ENCODE data around the gene POLR2E. TPM values are rescaled to one million over a fixed set of nuclear protein-coding genes. Genes with fewer than 3 reads are reported as not detected.

The POLR2E gene
- total RNA-seq, 2 donors from 2014 or later = 225 to 254 TPM

- DNase-seq = peak; percentile 100
- no peaks in the 10 kb centered on the region for H3K27me3 ChIP-seq (ENCODE audit: control insufficient read depth, insufficient read depth, low read length, poor library complexity, severe bottlenecking)
- peak within 1 kb of the TSS; percentile 94 for H3K27ac ChIP-seq (ENCODE audit: low read depth, low read length)
- Mint-ChIP-seq H3K4me1 (peaks cover 7% of the 10 kb centered on the region), H3K36me3 (ENCODE audit: low read depth) (peaks cover 7% of the 10 kb centered on the region), H3K27me3 (ENCODE audit: insufficient read depth) (no peaks in the 10 kb centered on the region), H3K9me3 (no peaks in the 10 kb centered on the region), H3K4me3 (peak within 1 kb of the TSS; percentile 71), H3K27ac (peak within 1 kb of the TSS; percentile 90)
- 0% methylated on average over 3 to 73 of the region's 75 CpGs for WGBS, 2 experiments (ENCODE audit: insufficient coverage in 1 of 2, insufficient read length in 1 of 2)
- TF ChIP-seq CTCF (conservative IDR thresholded peaks at IDR 0.05) = no peak
- H3K9ac ChIP-seq (ENCODE audit: extremely low read depth, low read length, poor library complexity, severe bottlenecking) = peak within 1 kb of the TSS; percentile 84
- H3K9me3 ChIP-seq (ENCODE audit: control insufficient read depth, low read length) = no peaks in the 10 kb centered on the region
- H3K4me1 ChIP-seq (ENCODE audit: control insufficient read depth, insufficient read depth, low read length) = peaks cover 5% of the 10 kb centered on the region
- H3K4me3 ChIP-seq (ENCODE audit: low read length) = peak within 1 kb of the TSS; percentile 83
- H3K36me3 ChIP-seq (ENCODE audit: control insufficient read depth, insufficient read depth, low read length) = peaks cover 21% of the 10 kb centered on the region
Measured at GRCh38 chr19:1103708-1104310, 8.6 kb upstream of the POLR2E start, which contains the start of gene GPX4. TSS of gene GPX4 (plus strand) at chr19:1103994. CDS start at chr19:1104044, 50 bp downstream.

DNA sequence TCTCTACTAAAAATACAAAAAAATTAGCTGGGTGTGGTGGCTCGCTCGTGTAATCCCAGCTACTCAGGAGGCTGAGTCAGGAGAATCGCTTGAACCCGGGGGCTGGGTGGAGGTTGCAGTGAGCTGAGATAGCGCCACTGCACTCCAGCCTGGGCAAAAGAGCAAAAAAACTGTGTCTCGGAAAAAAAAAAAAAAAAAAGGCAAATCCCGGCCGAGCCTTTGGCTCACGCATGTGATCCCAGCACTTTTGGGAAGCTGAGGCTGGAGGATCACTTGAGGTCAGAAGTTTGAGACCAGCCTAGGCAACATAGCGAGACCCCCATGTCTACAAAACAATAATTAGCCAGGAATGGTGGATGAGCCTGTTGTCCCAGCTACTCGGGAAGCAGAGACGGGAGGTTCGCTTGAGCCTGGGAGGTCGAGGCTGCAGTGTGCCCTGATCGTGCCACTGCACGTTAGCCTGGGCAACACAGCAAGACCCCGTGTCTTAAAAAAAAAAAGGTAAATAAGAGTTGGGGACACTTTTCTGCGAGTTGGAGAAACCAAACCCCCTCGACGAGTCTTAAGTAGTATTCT is 8.0 kb upstream of the POLR2E start:
- DNase-seq = no peak
- Histone ChIP-seq H3K4me1 (ENCODE audit: control insufficient read depth, insufficient read depth, low read length) (peaks cover 5% of the 10 kb centered on the region), H3K9ac (ENCODE audit: extremely low read depth, low read length, poor library complexity, severe bottlenecking) (no peak overlapping the region), H3K27ac (ENCODE audit: low read depth, low read length) (peak overlapping the region; percentile 58), H3K27me3 (ENCODE audit: control insufficient read depth, insufficient read depth, low read length, poor library complexity, severe bottlenecking) (no peaks in the 10 kb centered on the region), H3K36me3 (ENCODE audit: control insufficient read depth, insufficient read depth, low read length) (peaks cover 21% of the 10 kb centered on the region), H3K4me3 (ENCODE audit: low read length) (peak overlapping the region; percentile 70), H3K9me3 (ENCODE audit: control insufficient read depth, low read length) (no peaks in the 10 kb centered on the region)
- WGBS, 2 experiments (ENCODE audit: insufficient coverage in 1 of 2, insufficient read length in 1 of 2) = 65 to 76% methylated on average over 13 to 20 of the region's 20 CpGs
- no peak for TF ChIP-seq CTCF (conservative IDR thresholded peaks at IDR 0.05)
- H3K36me3 Mint-ChIP-seq (ENCODE audit: low read depth) = peaks cover 6% of the 10 kb centered on the region
- peak overlapping the region; percentile 90 for H3K27ac Mint-ChIP-seq
- H3K4me1 Mint-ChIP-seq = peaks cover 7% of the 10 kb centered on the region
- H3K4me3 Mint-ChIP-seq = peak overlapping the region; percentile 71
- no peaks in the 10 kb centered on the region for H3K9me3 Mint-ChIP-seq
- no peaks in the 10 kb centered on the region for H3K27me3 Mint-ChIP-seq (ENCODE audit: insufficient read depth)

DNA sequence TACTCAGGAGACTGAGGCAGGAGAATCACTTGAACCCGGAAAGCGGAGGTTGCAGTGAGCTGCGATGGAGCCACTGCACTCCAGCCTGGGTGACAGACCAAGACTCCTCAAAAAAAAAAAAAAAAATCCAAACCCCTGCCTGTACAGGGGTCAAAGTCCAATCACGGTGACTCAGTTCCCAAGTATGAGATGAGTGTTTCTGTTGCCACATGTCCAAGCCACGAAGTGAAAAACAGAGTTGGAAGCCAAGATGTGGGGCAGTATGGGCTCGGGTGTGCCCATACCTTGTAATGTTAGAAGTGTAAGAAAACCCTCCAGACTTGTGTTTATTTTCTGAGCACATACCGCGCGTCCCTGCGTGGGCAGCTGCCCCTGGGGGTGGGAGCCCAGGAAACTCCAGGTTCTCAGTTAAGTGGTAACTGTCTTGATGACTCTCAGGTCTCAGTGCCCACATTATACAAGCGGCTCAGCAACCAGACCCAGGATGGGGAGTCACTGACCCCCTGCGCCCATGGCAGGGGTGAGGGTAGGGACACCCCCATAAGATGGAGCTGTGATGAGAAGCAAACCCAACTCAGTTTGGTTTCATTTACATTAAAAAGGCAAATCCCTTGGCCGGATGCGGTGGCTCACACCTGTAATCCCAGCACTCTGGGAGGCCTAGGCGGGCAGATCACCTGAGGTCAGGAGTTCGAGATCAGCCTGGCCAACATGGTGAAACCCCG is 7.4 kb upstream of the POLR2E start:
- Histone ChIP-seq H3K27me3 (ENCODE audit: control insufficient read depth, insufficient read depth, low read length, poor library complexity, severe bottlenecking) (no peaks in the 10 kb centered on the region), H3K4me3 (ENCODE audit: low read length) (no peak overlapping the region), H3K27ac (ENCODE audit: low read depth, low read length) (peak overlapping the region; percentile 53), H3K36me3 (ENCODE audit: control insufficient read depth, insufficient read depth, low read length) (peaks cover 18% of the 10 kb centered on the region), H3K4me1 (ENCODE audit: control insufficient read depth, insufficient read depth, low read length) (peaks cover 5% of the 10 kb centered on the region), H3K9me3 (ENCODE audit: control insufficient read depth, low read length) (no peaks in the 10 kb centered on the region), H3K9ac (ENCODE audit: extremely low read depth, low read length, poor library complexity, severe bottlenecking) (no peak overlapping the region)
- 93 to 94% methylated on average over 15 to 17 of the region's 17 CpGs for WGBS, 2 experiments (ENCODE audit: insufficient coverage in 1 of 2, insufficient read length in 1 of 2)
- Mint-ChIP-seq H3K27ac (peak overlapping the region; percentile 48), H3K4me1 (peaks cover 7% of the 10 kb centered on the region), H3K9me3 (no peaks in the 10 kb centered on the region), H3K36me3 (ENCODE audit: low read depth) (peaks cover 6% of the 10 kb centered on the region), H3K4me3 (no peak overlapping the region), H3K27me3 (ENCODE audit: insufficient read depth) (no peaks in the 10 kb centered on the region)
- DNase-seq = no peak
- TF ChIP-seq CTCF (conservative IDR thresholded peaks at IDR 0.05) = no peak

Data from endodermal cell (in vitro differentiated cells).